GM18505 (cell line): ENCODE measurements around the gene DHRSX.

Experiments
- ATAC-seq: cut with Tn5 transposase; IDR thresholded peaks from one replicate; pipeline ENCODE4 v1.9.1; 2021; ENCODE audit not compliant: unreplicated experiment
- POLR2A ChIP-seq: IDR thresholded peaks from 4 replicates; pipeline ENCODE4 v1.6.1; 2011; ENCODE audit warnings: borderline replicate concordance; ENCODE audit not compliant: insufficient read depth, insufficient read length; ENCODE audit errors: extremely low read depth

DHRSX gene

DNA sequence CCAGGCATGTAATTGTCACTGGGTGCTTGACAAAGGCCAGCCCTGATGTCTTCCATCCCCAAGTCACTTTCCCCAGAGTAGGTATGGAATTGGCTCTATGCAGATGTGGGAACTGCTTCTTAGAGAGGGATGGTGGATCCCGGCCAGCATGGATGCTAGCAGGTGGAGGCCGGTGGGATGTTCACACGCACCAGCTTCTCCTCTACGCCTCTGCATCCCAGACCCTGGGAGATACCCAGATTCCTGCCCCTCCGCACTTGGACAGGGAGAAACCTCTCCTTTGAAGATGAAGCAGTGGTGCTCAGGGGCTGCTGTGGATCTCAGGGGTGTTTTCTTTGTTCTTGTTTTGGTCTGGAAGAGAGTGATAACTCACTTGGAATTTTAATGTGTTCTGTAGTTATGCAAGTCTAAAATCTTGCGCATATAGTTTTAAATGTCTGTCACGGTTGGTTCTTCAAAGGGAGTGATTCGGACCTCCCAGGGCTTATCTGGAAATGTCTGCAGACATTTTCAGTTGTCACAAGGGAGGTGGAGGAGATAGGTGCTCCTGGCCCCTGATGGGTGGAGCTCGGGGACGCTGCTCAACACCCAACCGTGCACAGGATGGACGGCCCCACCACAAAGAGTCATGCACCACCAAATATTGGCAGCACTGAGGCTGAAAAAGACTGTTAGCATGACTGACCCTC is 308.0 kb downstream of the DHRSX start:
- no peak for TF ChIP-seq POLR2A
- no peak for ATAC-seq

DNA sequence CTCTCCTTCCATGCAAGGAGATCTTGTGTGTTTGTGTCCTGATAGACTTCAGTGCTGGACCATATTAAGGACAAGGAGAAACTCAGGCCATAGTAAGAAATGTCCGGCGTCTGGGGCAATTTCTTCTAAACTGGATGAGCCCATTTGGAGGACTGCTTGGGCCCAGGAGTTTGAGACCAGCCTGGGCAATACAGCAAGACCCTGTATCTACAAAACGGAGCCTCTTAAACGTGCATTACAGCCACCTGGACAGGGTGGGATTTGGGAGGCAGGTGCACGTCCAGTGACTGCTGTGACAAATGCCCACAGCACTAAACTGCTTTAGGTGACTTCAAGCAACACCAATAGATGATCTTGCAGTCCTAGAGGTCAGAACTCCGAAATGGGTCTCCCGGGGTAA is 311.9 kb downstream of the DHRSX start:
- ATAC-seq, result no peak
- no peak for TF ChIP-seq POLR2A

DNA sequence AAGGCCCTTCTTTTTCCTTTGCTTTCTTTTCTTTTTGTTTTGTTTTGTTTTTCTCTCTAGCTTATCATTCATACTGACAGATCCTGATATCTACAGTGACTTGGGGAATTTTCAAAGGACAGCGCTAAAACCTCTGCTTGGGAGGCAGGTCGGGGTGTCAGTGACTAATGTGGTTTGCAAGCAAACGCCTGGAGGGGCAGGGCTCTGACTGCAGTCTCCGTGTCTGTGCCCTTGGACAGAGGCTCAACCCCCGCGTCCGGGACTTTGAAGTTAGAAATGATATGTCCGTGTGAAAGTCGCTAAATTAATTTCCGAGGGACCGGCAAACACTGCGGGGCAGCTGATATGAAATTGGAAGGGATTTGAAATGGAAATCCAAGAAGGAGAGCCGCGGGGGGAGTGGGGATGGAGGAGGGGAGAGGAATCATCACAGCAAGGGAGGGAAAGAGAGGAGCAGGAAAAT is 312.4 kb downstream of the DHRSX start:
- ATAC-seq, result no peak
- TF ChIP-seq POLR2A, result no peak

DNA sequence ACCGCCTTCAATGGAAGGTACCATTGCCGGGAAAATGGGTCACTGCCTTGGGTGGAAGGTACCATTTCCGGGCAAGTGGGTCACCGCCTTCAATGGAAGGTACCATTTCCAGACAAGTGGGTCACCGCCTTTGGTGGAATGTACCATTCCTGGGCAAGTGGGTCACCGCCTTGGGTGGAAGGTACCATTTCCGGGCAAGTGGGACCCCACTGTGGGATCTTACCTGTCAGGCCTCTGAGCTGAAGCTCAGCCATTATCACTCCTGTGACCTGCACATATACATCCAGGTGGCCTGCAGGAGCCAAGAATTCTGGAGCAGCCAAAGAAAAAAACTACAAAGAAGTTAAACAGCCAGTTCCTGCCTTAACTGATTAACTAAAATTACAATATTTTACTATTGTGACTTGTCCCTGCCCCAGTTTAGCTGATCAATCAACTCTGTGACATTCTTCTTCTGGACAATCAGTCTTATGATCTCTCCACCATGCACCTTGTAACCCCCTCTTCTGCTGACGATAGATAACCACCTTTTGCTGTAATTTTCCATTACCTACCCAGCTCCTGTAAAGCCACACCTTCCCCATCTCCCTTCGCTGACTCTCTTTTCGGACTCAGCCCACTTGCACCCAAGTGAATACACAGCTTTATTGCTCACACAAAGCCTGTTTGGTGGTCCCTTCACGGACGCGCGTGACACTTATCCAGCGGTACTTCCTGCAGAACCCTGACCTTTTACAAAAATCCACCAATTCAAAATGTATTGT is 313.2 kb downstream of the DHRSX start:
- TF ChIP-seq POLR2A, result no peak
- ATAC-seq, result no peak

DNA sequence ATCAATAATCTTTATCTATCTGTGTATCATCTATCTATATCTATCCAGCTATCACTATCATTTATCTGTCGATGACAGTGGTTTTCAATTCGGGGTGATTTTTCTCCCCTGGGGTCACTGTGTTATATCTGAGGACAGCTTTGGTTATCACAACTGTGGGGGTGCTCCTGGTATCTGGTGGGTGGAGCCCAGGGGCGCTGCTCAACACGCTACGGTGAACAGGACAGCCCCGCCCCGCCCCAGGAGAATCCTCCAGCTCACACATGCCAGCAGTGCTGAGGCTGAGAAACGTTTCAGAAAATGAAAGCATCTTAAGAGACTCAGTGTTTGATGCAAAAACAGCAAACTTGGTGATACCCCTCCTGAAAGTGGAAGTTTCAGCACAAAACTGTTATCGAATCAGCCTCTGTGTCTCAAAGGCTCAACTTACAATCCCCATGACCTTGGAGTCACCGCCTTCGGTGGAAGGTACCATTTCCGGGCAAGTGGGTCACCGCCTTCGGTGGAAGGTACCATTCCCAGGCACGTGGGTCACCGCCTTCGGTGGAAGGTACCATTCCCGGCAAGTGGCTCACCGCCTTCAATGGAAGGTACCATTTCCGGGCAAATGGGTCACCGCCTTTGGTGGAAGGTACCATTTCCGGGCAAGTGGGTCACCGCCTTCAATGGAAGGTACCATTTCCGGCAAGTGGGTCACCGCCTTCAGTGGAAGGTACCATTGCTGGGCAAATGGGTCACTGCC is 315.3 kb downstream of the DHRSX start:
- TF ChIP-seq POLR2A, result no peak
- no peak for ATAC-seq

DNA sequence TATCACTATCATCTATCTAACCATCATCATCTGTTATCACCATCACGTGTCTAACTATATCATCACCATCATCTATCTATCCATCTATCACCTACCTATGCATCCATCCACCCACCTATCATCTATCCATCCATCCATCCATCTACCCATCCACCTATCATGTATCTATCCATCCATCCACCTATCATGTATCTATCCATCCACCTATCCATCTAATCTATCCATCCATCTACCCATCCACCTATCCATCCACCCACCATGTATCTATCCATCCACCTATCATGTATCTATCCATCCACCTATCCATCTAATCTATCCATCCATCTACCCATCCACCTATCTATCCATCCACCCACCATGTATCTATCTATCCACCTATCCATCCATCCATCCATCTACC is 316.7 kb downstream of the DHRSX start:
- no peak for TF ChIP-seq POLR2A
- no peak for ATAC-seq

DNA sequence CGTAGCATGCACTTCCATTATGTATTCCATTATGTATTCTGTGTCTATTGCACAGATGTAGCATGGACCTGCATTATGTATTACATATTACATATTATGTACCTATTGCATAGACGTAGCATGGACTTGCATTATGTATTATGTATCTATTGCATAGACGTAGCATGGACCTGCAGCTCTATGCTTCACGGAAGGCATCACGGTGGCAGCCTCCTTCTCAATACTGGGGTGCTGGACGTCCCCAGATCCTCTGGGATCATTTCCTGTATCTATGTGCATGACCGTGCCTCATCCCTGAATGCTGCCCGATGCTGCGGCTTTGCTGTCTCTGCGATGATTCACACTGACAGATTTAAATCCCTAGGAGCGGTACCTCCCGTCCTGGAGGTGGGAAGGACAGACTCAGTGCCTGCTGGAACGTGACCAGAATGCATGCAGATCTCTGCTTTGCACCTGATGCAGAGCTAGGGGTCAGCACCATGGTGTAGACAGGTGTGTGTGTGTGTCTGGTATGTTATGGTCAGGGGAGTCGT is 317.5 kb downstream of the DHRSX start:
- TF ChIP-seq POLR2A, result no peak
- no peak for ATAC-seq

DNA sequence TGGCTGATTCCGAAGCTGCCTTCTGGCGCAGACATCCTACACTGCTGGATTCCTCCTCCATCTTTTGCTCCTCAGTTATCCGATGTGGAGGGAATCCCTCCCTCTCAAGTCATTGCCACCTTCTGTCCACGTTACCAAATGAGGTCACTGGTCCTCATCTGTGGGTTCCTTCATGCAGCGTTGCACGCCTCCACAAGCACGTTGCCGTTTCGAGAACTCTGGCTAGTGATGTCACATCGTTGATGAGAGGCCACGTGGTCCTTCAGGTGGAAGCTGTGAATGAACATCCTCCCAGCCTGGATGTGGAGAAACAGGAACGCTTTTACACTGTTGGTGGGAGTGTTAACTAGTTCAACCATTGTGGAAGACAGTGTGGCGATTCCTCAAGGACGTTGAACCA is 323.2 kb downstream of the DHRSX start:
- no peak for ATAC-seq
- no peak for TF ChIP-seq POLR2A

DNA sequence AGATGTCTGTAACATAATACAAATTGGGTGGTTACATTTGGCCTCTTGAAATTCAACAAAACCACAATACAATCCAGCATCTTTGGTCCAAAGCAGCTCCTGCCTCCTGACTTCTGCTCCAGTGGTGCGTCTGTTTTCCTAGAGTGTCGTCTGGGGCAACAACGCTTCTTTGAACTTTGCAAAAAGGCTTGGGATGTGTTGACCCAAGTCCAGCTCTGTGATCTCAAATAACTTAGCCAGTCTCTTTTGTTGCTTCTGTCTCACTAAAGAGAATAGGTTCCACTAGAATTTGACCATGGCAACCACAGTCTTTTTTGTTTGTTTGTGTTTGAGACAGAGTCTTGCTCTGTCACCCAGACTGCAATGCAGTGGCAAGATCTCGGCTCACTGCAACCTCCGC is 324.0 kb downstream of the DHRSX start:
- no peak for ATAC-seq
- no peak for TF ChIP-seq POLR2A

DNA sequence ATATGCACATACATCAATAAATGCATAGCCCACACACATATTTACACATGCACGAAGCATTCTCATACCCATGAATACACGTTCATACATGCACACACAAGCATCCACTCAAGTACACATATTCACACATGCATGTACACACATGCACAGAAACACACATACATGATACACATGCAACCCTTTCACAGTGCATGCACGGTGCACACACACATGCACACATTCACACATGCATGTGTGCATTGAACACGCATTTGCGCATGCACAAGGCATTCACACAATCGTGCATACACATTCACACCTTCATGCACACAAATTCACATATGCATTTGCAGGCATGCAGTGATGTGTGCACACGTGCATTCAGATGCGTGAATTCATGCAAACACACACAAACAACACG is 324.5 kb downstream of the DHRSX start:
- no peak for TF ChIP-seq POLR2A
- ATAC-seq, result no peak

DNA sequence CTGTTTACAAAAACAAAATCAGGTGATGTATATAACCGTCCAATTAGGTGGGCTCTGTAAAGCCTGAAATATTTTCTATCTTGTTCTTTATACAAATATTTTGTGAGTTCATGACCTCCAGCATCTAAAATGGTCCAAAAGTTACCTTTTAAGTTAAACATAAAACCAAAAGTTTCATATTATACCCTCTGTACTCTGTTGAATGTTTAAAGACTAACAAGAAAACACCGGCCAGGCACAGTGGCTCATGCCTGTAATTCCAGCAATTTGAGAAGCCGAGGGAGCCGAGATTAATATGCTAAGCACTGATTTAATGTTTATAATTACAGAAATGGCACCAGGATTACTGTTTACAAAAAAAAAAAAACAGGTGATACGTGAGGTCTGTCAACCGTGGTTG is 328.4 kb downstream of the DHRSX start:
- TF ChIP-seq POLR2A, result no peak
- ATAC-seq, result no peak
